Breast epithelium (tissue), 4 donors: ENCODE data around the gene RNF31. TPM values are rescaled to one million over a fixed set of nuclear protein-coding genes. Genes with fewer than 3 reads are reported as not detected.

Experiments
- DNase-seq, 2 donors: peaks; one replicate each; pipeline ENCODE4 v3.0.0-alpha.2; 2019; ENCODE audit warnings: low spot score in 2 of 2
- H3K27ac ChIP-seq, 2 donors: fragments of 200-600 bp; sonication (generic) in 1 of 2; one replicate each; pipeline ENCODE4 v1.5.1; 2016 to 2019; ENCODE audit warnings: mild to moderate bottlenecking in 1 of 2
- H3K27me3 ChIP-seq, 2 donors: fragments of 200-600 bp; sonication (generic) in 1 of 2; one replicate each; pipeline versions ENCODE4 v1.5.1 to v1.6.0; 2017 to 2019; ENCODE audit warnings: control low read depth in 1 of 2, mild to moderate bottlenecking in 1 of 2
- H3K36me3 ChIP-seq: fragments of 200-600 bp; one replicate; pipeline ENCODE4 v1.5.1; 2019
- H3K4me1 ChIP-seq, 2 donors: fragments of 200-600 bp; sonication (generic); one replicate each; pipeline ENCODE4 v1.5.1; 2016 to 2019; ENCODE audit warnings: control low read depth in 1 of 2
- H3K4me3 ChIP-seq, 3 donors: fragments of 200-600 bp; sonication (generic); 1 replicate in 2 of 3; 2 replicates in 1 of 3; pipeline ENCODE4 v1.5.1; 2016 to 2019; ENCODE audit warnings: mild to moderate bottlenecking in 3 of 3, moderate library complexity in 2 of 3
- H3K9me3 ChIP-seq, 2 donors: fragments of 200-600 bp; sonication (generic) in 1 of 2; one replicate each; pipeline ENCODE4 v1.5.1; 2016 to 2019; ENCODE audit warnings: control low read depth in 1 of 2
- CTCF ChIP-seq, 3 donors: fragments of 450-650 bp; IDR thresholded peaks; one replicate each; pipeline ENCODE4 v1.5.1; 2016 to 2017; ENCODE audit warnings: antibody characterized with exemption in 3 of 3, mild to moderate bottlenecking in 3 of 3, moderate library complexity in 3 of 3
- POLR2A ChIP-seq: fragments of 450-650 bp; IDR thresholded peaks from one replicate; pipeline ENCODE4 v1.6.1; 2016; ENCODE audit warnings: antibody characterized with exemption, mild to moderate bottlenecking, moderate library complexity
- POLR2AphosphoS5 ChIP-seq, 3 donors: sonication (generic); formaldehyde crosslinking; IDR thresholded peaks; one replicate each; pipeline ENCODE4 v1.6.1; 2017; ENCODE audit warnings: antibody characterized with exemption in 3 of 3
- intact Hi-C: fragments of 100-400 bp; cut with DNase I; formaldehyde crosslinking; loops from one replicate; pipeline ENCODE4 v1.15.1; 2023; ENCODE audit warnings: low total_unique reads
- total RNA-seq, 3 donors: library from RNA; depleted of rRNA; stranded (reverse); fragments of >200 nt; gene quantifications; one replicate each; pipeline ENCODE4 v1.1.0, GENCODE V29; 2016

Gene RNF31
- total RNA-seq, 3 donors from 2014 or later: 29.1 to 43.8 (median 41.0) TPM

DNA sequence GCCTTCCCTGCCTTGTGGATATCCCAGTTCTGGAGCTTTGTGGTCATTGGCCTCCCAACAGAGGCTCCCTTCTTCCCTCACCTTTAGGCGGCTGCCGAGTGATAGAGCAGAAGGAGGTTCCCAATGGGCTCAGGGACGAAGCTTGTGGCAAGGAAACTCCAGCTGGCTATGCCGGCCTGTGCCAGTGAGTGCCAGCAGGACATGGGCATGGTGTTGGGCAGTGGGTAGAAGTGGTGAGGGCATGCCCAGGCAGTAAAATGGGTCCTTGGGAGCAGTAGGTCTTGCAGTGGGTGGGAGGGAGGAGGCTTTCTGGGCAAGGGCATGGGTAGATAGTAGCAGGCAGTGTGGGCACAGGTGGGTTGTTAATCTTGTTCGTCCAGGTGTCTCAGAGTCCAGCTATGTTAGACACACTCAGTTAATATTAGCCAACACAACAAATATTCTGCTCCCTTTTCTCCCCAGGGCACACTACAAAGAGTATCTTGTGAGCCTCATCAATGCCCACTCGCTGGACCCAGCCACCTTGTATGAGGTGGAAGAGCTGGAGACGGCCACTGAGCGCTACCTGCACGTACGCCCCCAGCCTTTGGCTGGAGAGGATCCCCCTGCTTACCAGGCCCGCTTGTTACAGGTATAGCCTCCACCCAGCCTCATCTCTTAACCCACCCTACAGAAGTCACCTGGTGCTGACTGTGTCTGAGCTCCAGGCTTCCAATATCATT is 12.6 kb downstream of the RNF31 start:
- peak overlapping the region; percentile 92 to 98 for H3K27ac ChIP-seq
- H3K27me3 ChIP-seq: no peaks in the 10 kb centered on the region
- H3K9me3 ChIP-seq: no peaks in the 10 kb centered on the region
- intact Hi-C loops: no loop called here
- H3K4me3 ChIP-seq: no peak overlapping the region
- peaks cover 0 to 5% of the 10 kb centered on the region in 2 donors for H3K4me1 ChIP-seq
- H3K36me3 ChIP-seq: peaks cover 5% of the 10 kb centered on the region
- no peak for TF ChIP-seq POLR2A
- no peak for TF ChIP-seq CTCF (IDR thresholded peaks at IDR 0.05)
- no peak for TF ChIP-seq POLR2AphosphoS5 (IDR thresholded peaks at IDR 0.05)
- no peak for DNase-seq

- H3K9me3 ChIP-seq: no peaks in the 10 kb centered on the region
- intact Hi-C loops: no loop called here
- DNase-seq: no peak
Measured at GRCh38 chr14:24160499-24160849, 13.2 kb downstream of the RNF31 start.

GRCh38 chr14:24160850-24161804 is 13.8 kb downstream of the RNF31 start, which contains the start of gene IRF9:
Gene IRF9, plus strand, starts transcription at chr14:24161265. Its CDS starts 880 bp downstream, at chr14:24162145.
- no peaks in the 10 kb centered on the region for H3K9me3 ChIP-seq
- DNase-seq: peak; percentile 93
- peak within 1 kb of the TSS; percentile 92 to 98 for H3K27ac ChIP-seq
- H3K4me1 ChIP-seq: peaks cover 0 to 5% of the 10 kb centered on the region in 2 donors
- intact Hi-C loops: no loop called here
- peak within 1 kb of the TSS; percentile 62 to 92 (median 71) for H3K4me3 ChIP-seq
- TF ChIP-seq CTCF (IDR thresholded peaks at IDR 0.05): peak; percentile 96 to 98 (median 98)
- peak; percentile 81 to 99 (median 97) for TF ChIP-seq POLR2AphosphoS5 (IDR thresholded peaks at IDR 0.05)
- TF ChIP-seq POLR2A: peak; percentile 52
- H3K27me3 ChIP-seq: no peaks in the 10 kb centered on the region
- H3K36me3 ChIP-seq: peaks cover 5% of the 10 kb centered on the region

More at GRCh38 chr14:24160499-24160849, 13.2 kb downstream of the RNF31 start:
- peaks cover 5% of the 10 kb centered on the region for H3K36me3 ChIP-seq
- peak overlapping the region; percentile 92 to 98 for H3K27ac ChIP-seq
- H3K4me1 ChIP-seq: peaks cover 0 to 5% of the 10 kb centered on the region in 2 donors
- no peak overlapping the region for H3K4me3 ChIP-seq
- H3K27me3 ChIP-seq: no peaks in the 10 kb centered on the region
- TF ChIP-seq CTCF (IDR thresholded peaks at IDR 0.05) (no peak), POLR2AphosphoS5 (IDR thresholded peaks at IDR 0.05) (no peak), POLR2A (no peak)

DNA sequence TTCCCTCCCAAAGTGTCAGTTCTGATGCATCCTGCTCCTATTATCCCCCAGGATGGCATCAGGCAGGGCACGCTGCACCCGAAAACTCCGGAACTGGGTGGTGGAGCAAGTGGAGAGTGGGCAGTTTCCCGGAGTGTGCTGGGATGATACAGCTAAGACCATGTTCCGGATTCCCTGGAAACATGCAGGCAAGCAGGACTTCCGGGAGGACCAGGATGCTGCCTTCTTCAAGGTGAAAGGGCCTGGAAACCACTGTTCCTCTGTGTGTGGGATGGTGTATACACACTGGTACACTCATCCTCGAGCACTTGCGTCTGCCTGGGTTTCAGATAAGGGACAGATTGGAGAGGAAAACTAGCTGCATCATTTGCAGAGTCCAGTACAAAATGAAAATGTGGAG is 14.8 kb downstream of the RNF31 start:
- TF ChIP-seq POLR2A (no peak), CTCF (IDR thresholded peaks at IDR 0.05) (no peak), POLR2AphosphoS5 (IDR thresholded peaks at IDR 0.05) (no peak)
- Histone ChIP-seq H3K4me1 (peaks cover 0 to 5% of the 10 kb centered on the region in 2 donors), H3K27me3 (no peaks in the 10 kb centered on the region), H3K36me3 (peaks cover 5% of the 10 kb centered on the region), H3K9me3 (no peaks in the 10 kb centered on the region), H3K27ac (peak overlapping the region; percentile 92 to 98), H3K4me3 (peak overlapping the region; percentile 62 to 92 (median 71))
- intact Hi-C loops: no loop called here
- no peak for DNase-seq
